Breast epithelium (tissue), 3 donors: ENCODE results near the gene WWOX.

Source experiments
- CTCF ChIP-seq, 3 donors: fragments of 450-650 bp; IDR thresholded peaks; one replicate each; pipeline ENCODE4 v1.5.1; 2016 to 2017; ENCODE audit warnings: antibody characterized with exemption in 3 of 3, mild to moderate bottlenecking in 3 of 3, moderate library complexity in 3 of 3
- POLR2A ChIP-seq: fragments of 450-650 bp; IDR thresholded peaks from one replicate; pipeline ENCODE4 v1.6.1; 2016; ENCODE audit warnings: antibody characterized with exemption, mild to moderate bottlenecking, moderate library complexity
- POLR2AphosphoS5 ChIP-seq, 3 donors: sonication (generic); formaldehyde crosslinking; IDR thresholded peaks; one replicate each; pipeline ENCODE4 v1.6.1; 2017; ENCODE audit warnings: antibody characterized with exemption in 3 of 3

DNA sequence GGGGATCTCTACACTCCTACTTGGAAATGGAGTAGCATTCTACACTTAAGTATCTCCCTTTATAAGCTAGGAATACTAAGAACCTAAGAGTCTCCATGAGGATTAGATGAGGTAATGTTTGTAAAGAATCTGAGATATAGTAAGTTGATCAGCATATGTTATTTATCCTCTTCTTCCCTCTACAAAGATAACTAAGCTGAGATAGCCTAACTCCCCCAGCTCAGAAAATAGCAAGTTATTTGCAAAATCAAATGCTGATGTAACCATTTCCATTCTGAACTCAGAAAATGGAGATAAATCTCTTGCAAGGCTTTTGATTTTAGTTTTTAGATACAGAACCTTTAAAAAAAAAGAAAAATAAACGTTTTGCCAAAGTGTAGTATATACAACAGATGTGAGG, 975.1 kb downstream of the WWOX start:
- TF ChIP-seq CTCF (IDR thresholded peaks at IDR 0.05), result no peak
- no peak for TF ChIP-seq POLR2A
- no peak for TF ChIP-seq POLR2AphosphoS5 (IDR thresholded peaks at IDR 0.05)
